Measurements from ENCODE around the gene TSPAN4. TPM values are rescaled to one million over a fixed set of nuclear protein-coding genes. Genes with fewer than 3 reads are reported as not detected.

The TSPAN4 gene
- total and polyA plus RNA-seq, 12 donors, result 22.2 to 66.5 (median 29.5) TPM

DNA sequence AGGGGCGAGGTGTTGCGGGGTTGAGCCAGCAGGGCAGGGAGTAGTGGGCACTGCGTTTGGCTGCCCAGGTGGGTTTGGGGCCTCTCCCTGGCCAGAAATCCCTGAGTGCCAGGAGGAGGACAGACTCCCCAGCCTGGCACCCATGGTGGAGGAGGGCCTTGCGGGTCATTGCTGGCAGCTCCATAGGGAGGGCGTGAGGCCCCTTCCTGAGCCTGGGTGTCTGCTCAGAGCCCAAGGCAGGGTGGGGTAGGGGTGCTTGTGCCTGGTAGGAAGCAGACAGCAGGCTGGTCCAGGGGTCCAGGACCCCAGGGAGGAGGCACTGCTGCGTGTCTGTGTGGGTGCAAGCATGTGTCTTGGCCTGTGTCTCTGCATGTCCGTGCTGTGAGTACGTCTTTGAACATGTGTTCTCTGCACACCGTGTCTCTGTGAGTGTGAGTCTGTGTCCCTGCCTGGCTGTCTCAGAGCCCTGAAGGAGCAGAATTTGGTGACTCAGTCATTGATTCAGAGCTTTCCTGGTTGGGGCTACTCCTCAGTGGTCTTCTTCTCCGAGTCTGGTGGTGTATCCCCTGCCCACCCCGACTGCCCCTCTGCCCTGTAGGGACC is 3.9 kb downstream of the TSPAN4 start:
- Histone ChIP-seq H3K36me3 (peaks cover 0 to 14% (median 0%) of the 10 kb centered on the region in 9 donors), H3K4me1 (peaks cover 35 to 79% (median 68%) of the 10 kb centered on the region in 9 donors), H3K27ac (peak overlapping the region in 7 of 10 donors; percentile 94 to 100 (median 99)), H3K4me3 (no peak overlapping the region), H3K27me3 (peaks cover 0 to 28% (median 0%) of the 10 kb centered on the region in 7 donors), H3K9me3 (no peaks in the 10 kb centered on the region)
- TF ChIP-seq, protein P1, sequence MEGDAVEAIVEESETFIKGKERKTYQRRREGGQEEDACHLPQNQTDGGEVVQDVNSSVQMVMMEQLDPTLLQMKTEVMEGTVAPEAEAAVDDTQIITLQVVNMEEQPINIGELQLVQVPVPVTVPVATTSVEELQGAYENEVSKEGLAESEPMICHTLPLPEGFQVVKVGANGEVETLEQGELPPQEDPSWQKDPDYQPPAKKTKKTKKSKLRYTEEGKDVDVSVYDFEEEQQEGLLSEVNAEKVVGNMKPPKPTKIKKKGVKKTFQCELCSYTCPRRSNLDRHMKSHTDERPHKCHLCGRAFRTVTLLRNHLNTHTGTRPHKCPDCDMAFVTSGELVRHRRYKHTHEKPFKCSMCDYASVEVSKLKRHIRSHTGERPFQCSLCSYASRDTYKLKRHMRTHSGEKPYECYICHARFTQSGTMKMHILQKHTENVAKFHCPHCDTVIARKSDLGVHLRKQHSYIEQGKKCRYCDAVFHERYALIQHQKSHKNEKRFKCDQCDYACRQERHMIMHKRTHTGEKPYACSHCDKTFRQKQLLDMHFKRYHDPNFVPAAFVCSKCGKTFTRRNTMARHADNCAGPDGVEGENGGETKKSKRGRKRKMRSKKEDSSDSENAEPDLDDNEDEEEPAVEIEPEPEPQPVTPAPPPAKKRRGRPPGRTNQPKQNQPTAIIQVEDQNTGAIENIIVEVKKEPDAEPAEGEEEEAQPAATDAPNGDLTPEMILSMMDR (IDR thresholded peaks at IDR 0.05), result no peak
- 72 to 78% methylated on average over 11 of the region's 11 CpGs for WGBS, 2 donors
- no peak for ATAC-seq
- no peak for DNase-seq
- intact Hi-C loops (cut with DNase I), result loop anchor here in 6 of 10 donors (5.0 kb wide), 4 partner anchors 61 to 206 kb away; partner anchors contain the start of genes AP2A2 (in 1 of the 6) and CHID1 (in 1 of the 6)

DNA sequence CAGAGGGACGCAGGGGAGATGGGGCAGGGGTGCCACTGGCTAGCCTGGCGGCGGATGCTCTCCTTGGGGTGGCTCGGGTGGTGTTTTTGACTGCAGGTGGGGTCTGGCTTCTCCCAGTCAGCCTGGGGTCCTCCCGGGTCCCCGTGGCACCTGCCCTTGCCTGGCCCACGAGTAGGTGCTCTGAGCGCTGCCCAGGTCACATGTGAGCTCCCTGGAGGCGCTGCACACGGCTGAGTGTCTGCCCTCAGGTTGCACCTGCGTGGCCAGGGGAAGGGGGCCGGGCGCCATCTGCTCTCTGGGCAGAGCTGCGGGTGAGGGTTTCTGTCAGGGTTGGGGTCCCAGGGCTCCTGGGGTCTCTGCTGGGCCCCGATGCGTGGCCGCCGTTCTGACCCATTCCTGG is 5.2 kb downstream of the TSPAN4 start:
- WGBS, 2 donors, result 82 to 85% methylated on average over 18 of the region's 18 CpGs
- Histone ChIP-seq H3K36me3 (peaks cover 0 to 14% (median 0%) of the 10 kb centered on the region in 9 donors), H3K27ac (no peak overlapping the region), H3K9me3 (no peaks in the 10 kb centered on the region), H3K4me3 (no peak overlapping the region), H3K27me3 (peaks cover 0 to 28% (median 0%) of the 10 kb centered on the region in 7 donors), H3K4me1 (peaks cover 34 to 88% (median 65%) of the 10 kb centered on the region in 9 donors)
- intact Hi-C loops (cut with DNase I), result loop anchor here in 8 of 10 donors (1.0 to 5.0 kb wide), 6 partner anchors 59 to 204 kb away; partner anchors contain the start of genes AP2A2 (in 1 of the 8) and CHID1 (in 1 of the 8)
- no peak for DNase-seq
- no peak for ATAC-seq
- TF ChIP-seq, protein P1 (IDR thresholded peaks at IDR 0.05), result no peak

DNA sequence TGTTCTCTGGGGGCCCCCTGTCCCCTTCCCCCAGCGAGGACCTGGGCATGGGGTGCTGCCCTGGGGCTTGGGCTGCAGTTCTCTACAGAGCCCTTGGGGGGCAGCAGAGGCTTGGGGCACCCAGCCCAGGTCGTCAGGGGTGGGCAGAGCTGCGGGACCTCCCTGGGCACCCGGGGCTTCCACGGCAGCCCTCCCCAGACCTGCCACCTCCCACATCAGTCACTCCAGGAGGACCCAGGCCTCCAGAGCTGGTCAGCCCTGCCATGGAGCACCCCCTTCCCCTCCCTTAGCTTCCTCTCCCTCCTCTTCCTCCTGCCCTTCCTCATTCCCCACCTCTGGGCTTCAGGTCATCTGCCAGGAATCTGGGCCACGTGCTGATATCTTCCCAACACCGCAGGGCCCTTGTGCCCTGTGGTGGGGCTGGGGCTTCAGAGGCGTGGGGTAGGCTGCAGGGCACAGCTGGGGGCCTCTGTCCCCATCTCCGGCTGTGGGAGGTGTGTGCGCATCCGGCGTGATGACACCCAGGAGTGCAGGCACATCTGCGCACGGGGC is 5.8 kb downstream of the TSPAN4 start:
- DNase-seq (peak in 1 of 2 donors; percentile 63), ATAC-seq (peak in 1 of 8 donors; percentile 6)
- Histone ChIP-seq H3K9me3 (no peaks in the 10 kb centered on the region), H3K4me1 (peaks cover 34 to 90% (median 61%) of the 10 kb centered on the region in 9 donors), H3K36me3 (peaks cover 0 to 14% (median 0%) of the 10 kb centered on the region in 9 donors), H3K27ac (no peak overlapping the region), H3K4me3 (peak overlapping the region in 1 of 10 donors; percentile 12), H3K27me3 (peaks cover 0 to 28% (median 0%) of the 10 kb centered on the region in 7 donors)
- TF ChIP-seq, protein P1 (IDR thresholded peaks at IDR 0.05), result peak; percentile 77 to 96 (median 87)
- WGBS, 2 donors, result 33 to 38% methylated on average over 13 to 14 of the region's 14 CpGs
- intact Hi-C loops (cut with DNase I), result loop anchor here in 8 of 10 donors (1.0 to 5.0 kb wide), 6 partner anchors 59 to 204 kb away; partner anchors contain the start of genes AP2A2 (in 1 of the 8) and CHID1 (in 1 of the 8)

DNA sequence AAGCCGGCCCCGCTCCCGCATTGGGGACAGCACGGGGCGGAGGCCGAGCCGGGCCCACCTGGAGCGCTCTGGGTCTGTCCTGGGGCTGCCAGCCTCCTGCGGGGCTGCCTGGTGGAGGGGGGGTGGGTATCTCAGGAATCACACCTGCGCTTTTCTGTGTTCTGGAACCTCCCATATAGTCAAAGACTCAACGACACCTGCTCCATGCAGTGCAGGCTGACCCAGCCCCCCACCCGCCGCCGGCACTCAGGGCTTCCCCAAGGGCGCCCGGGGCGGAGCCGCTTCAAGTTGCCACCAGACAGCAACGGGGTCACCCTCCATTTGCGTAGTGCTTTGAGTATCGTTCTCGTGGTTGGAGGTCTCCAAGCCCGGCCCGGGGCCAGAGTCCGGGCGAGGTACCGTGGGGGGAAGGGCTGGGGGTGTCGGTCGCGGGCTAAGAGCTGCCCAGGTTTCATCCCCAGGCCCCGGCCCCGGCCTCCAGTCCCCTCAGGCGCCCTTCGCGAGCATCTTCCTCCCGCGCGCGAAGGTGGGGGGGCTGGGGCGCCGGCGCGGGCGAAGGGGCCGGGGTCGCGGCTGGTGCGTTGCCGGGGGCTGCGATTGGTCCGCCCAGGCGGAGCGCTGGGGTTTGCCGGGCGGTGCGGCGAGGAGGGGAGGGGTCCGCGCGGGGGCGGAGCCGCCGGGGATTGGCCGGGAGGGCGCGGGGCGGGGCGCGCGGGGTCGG is 6.6 kb downstream of the TSPAN4 start:
- H3K4me3 ChIP-seq, result peak overlapping the region; percentile 21 to 54 (median 51)
- no peak for ATAC-seq

More for the DNA sequence above, 6.6 kb downstream of the TSPAN4 start:
- H3K27ac ChIP-seq, result no peak overlapping the region
- peak in 1 of 2 donors; percentile 57 for DNase-seq
- TF ChIP-seq, protein P1 (IDR thresholded peaks at IDR 0.05), result no peak
- intact Hi-C loops (cut with DNase I), result loop anchor here in 7 of 10 donors (2.0 to 5.0 kb wide), 5 partner anchors 58 to 203 kb away; partner anchors contain the start of genes AP2A2 (in 1 of the 7) and CHID1 (in 1 of the 7)
- H3K9me3 ChIP-seq, result no peaks in the 10 kb centered on the region
- WGBS, 2 donors, result 11 to 26% methylated on average over 60 to 71 of the region's 71 CpGs
- peaks cover 30 to 84% (median 53%) of the 10 kb centered on the region in 9 donors for H3K4me1 ChIP-seq
- H3K27me3 ChIP-seq, result peaks cover 0 to 28% (median 0%) of the 10 kb centered on the region in 7 donors
- H3K36me3 ChIP-seq, result peaks cover 0 to 18% (median 0%) of the 10 kb centered on the region in 9 donors

Measured in heart right ventricle (tissue), 16 donors.